Measurements from ENCODE around the gene EHF.

Gene EHF

GRCh38 chr11:34629711-34630110, 8.8 kb downstream of the EHF start:
- no peak for TF ChIP-seq CTCF (IDR thresholded peaks at IDR 0.05; ENCODE audit: control insufficient read depth, extremely low read depth, insufficient read depth)
- no peak for DNase-seq (ENCODE audit: low read depth)
- peak overlapping the region; percentile 88 for H3K4me3 ChIP-seq (ENCODE audit: low read depth, low read length)

DNA sequence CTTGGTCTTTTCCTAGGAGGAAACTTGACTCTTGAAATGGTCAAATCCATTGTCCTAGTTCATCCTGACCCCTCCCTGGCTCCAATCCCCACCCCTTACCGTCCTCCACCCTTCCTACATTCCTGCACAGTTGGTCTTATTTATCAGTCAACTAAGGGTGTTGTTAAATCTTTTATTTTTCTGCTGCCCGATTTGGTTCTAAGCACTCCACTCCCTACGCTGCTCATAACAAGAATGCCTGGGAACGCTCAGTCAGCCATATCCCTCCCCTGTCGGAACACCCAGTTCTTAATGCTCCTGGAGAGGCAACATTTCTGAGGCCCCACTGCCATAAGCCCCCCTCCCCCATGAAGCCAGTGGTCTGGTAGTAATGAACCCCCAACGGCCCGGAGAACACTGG, 9.7 kb downstream of the EHF start:
- DNase-seq (ENCODE audit: low read depth) = no peak
- H3K4me3 ChIP-seq (ENCODE audit: low read depth, low read length) = peak overlapping the region; percentile 88
- TF ChIP-seq CTCF (IDR thresholded peaks at IDR 0.05; ENCODE audit: control insufficient read depth, extremely low read depth, insufficient read depth) = no peak

GRCh38 chr11:34631297-34631696, 10.4 kb downstream of the EHF start:
- H3K4me3 ChIP-seq (ENCODE audit: low read depth, low read length) = peak overlapping the region; percentile 88
- TF ChIP-seq CTCF (IDR thresholded peaks at IDR 0.05; ENCODE audit: control insufficient read depth, extremely low read depth, insufficient read depth) = no peak
- DNase-seq (ENCODE audit: low read depth) = no peak

GRCh38 chr11:34631737-34632104, 10.8 kb downstream of the EHF start:
- H3K4me3 ChIP-seq (ENCODE audit: low read depth, low read length) = peak overlapping the region; percentile 88
- no peak for DNase-seq (ENCODE audit: low read depth)
- TF ChIP-seq CTCF (IDR thresholded peaks at IDR 0.05; ENCODE audit: control insufficient read depth, extremely low read depth, insufficient read depth) = no peak

GRCh38 chr11:34632105-34632791, 11.4 kb downstream of the EHF start:
- peak; percentile 98 for DNase-seq (ENCODE audit: low read depth)
- peak overlapping the region; percentile 88 for H3K4me3 ChIP-seq (ENCODE audit: low read depth, low read length)
- TF ChIP-seq CTCF (IDR thresholded peaks at IDR 0.05; ENCODE audit: control insufficient read depth, extremely low read depth, insufficient read depth) = no peak

GRCh38 chr11:34633640-34633989, 12.7 kb downstream of the EHF start:
- no peak for TF ChIP-seq CTCF (IDR thresholded peaks at IDR 0.05; ENCODE audit: control insufficient read depth, extremely low read depth, insufficient read depth)
- peak; percentile 96 for DNase-seq (ENCODE audit: low read depth)
- H3K4me3 ChIP-seq (ENCODE audit: low read depth, low read length) = peak overlapping the region; percentile 88

Measured in LNCaP clone FGC (cell line).